OCI-LY1 (cell line): Measurements from ENCODE around the gene HUS1B.

Experiments
- H2AFZ ChIP-seq: fragments of 200-600 bp; sonication (generic), shearing (Covaris generic); 2 replicates; pipeline ENCODE4 v1.6.0; 2014; ENCODE audit warnings: antibody characterized with exemption, mild to moderate bottlenecking, low read length
- H3F3A ChIP-seq: fragments of 200-600 bp; sonication (generic), shearing (Covaris generic); 2 replicates; pipeline ENCODE4 v1.6.0; 2014; ENCODE audit warnings: mild to moderate bottlenecking, antibody characterized with exemption, low read length, moderate library complexity; ENCODE audit not compliant: insufficient read depth
- H3K27ac ChIP-seq: fragments of 200-600 bp; sonication (generic); 2 replicates; pipeline ENCODE4 v1.5.1; 2014; ENCODE audit warnings: low read length, mixed run types, mild to moderate bottlenecking, low read depth; ENCODE audit not compliant: poor library complexity, severe bottlenecking
- H3K27me3 ChIP-seq: fragments of 200-600 bp; sonication (generic); 2 replicates; pipeline ENCODE4 v1.6.0; 2014; ENCODE audit warnings: antibody characterized with exemption, mild to moderate bottlenecking, low read length, moderate library complexity; ENCODE audit not compliant: insufficient read depth
- H3K36me3 ChIP-seq: fragments of 200-600 bp; sonication (generic); 2 replicates; pipeline ENCODE4 v1.6.1; 2014; ENCODE audit warnings: mild to moderate bottlenecking, antibody characterized with exemption, low read length, moderate library complexity, mixed read lengths; ENCODE audit not compliant: insufficient read depth
- H3K4me1 ChIP-seq: fragments of 200-600 bp; sonication (generic); 2 replicates; pipeline ENCODE4 v1.5.1; 2014; ENCODE audit warnings: mild to moderate bottlenecking, low read length, moderate library complexity; ENCODE audit not compliant: insufficient read depth, severe bottlenecking
- H3K4me2 ChIP-seq: fragments of 200-600 bp; sonication (generic), shearing (Covaris generic); 2 replicates; pipeline ENCODE4 v1.6.1; 2014; ENCODE audit warnings: low read length
- H3K4me3 ChIP-seq: fragments of 200-600 bp; sonication (generic); 2 replicates; pipeline ENCODE4 v1.5.1; 2014; ENCODE audit warnings: low read length, low read depth, mild to moderate bottlenecking, mixed read lengths; ENCODE audit not compliant: poor library complexity, severe bottlenecking
- H3K79me2 ChIP-seq: fragments of 200-600 bp; shearing (Covaris generic); 2 replicates; pipeline ENCODE4 v1.6.1; 2016; ENCODE audit warnings: mixed run types, low read length, mixed read lengths; ENCODE audit not compliant: insufficient read depth
- H3K9ac ChIP-seq: fragments of 200-600 bp; sonication (generic), shearing (Covaris generic); 2 replicates; pipeline ENCODE4 v1.6.1; 2014; ENCODE audit warnings: mild to moderate bottlenecking, low read length, mixed read lengths
- H3K9me2 ChIP-seq: fragments of 200-600 bp; sonication (generic), shearing (Covaris generic); 2 replicates; pipeline ENCODE4 v1.6.1; 2014; ENCODE audit warnings: low read depth, mild to moderate bottlenecking, low read length, mixed read lengths
- H3K9me3 ChIP-seq: fragments of 200-600 bp; shearing (Covaris generic); 2 replicates; pipeline ENCODE4 v1.6.1; 2014; ENCODE audit warnings: low read length, mixed read lengths
- H4K20me1 ChIP-seq: fragments of 200-600 bp; sonication (generic), shearing (Covaris generic); 2 replicates; pipeline ENCODE4 v1.6.0; 2016; ENCODE audit warnings: mild to moderate bottlenecking, low read length; ENCODE audit not compliant: insufficient read depth
- CTCF ChIP-seq: fragments of 200-600 bp; sonication (generic), shearing (Covaris generic); IDR thresholded peaks from 2 replicates; pipeline ENCODE4 v1.5.1; 2017; ENCODE audit warnings: mild to moderate bottlenecking, antibody characterized with exemption, low read length, moderate library complexity, mixed read lengths
- EZH2 ChIP-seq: fragments of 200-600 bp; sonication (generic), shearing (Covaris generic); IDR thresholded peaks from 2 replicates; pipeline ENCODE4 v1.8.0; 2017; ENCODE audit warnings: borderline replicate concordance, mixed run types, mild to moderate bottlenecking, antibody characterized with exemption, low read length, moderate library complexity, mixed read lengths

HUS1B gene

GRCh38 chr6:704046-704445 is 47.1 kb upstream of the HUS1B start:
- H3K36me3 ChIP-seq = no peaks in the 10 kb centered on the region
- H3K27me3 ChIP-seq = no peaks in the 10 kb centered on the region
- TF ChIP-seq EZH2 (no peak), CTCF (no peak)
- H3F3A ChIP-seq = no peaks in the 10 kb centered on the region
- no peaks in the 10 kb centered on the region for H3K79me2 ChIP-seq
- no peaks in the 10 kb centered on the region for H3K9me3 ChIP-seq
- no peak overlapping the region for H3K4me2 ChIP-seq
- no peaks in the 10 kb centered on the region for H3K9me2 ChIP-seq
- no peak overlapping the region for H2AFZ ChIP-seq
- no peaks in the 10 kb centered on the region for H3K4me1 ChIP-seq
- H3K27ac ChIP-seq = no peak overlapping the region
- no peak overlapping the region for H3K9ac ChIP-seq
- H4K20me1 ChIP-seq = no peaks in the 10 kb centered on the region
- no peak overlapping the region for H3K4me3 ChIP-seq

- Histone ChIP-seq H2AFZ (no peak overlapping the region), H3K9ac (no peak overlapping the region), H3K9me3 (no peaks in the 10 kb centered on the region), H3K27ac (no peak overlapping the region), H3K9me2 (no peaks in the 10 kb centered on the region), H3F3A (no peaks in the 10 kb centered on the region), H3K36me3 (no peaks in the 10 kb centered on the region), H3K27me3 (no peaks in the 10 kb centered on the region), H3K4me1 (no peaks in the 10 kb centered on the region), H3K4me3 (no peak overlapping the region), H3K4me2 (no peak overlapping the region), H3K79me2 (no peaks in the 10 kb centered on the region), H4K20me1 (no peaks in the 10 kb centered on the region)
- TF ChIP-seq EZH2 (no peak), CTCF (no peak)
Observed at GRCh38 chr6:703552-703951, 46.7 kb upstream of the HUS1B start.

GRCh38 chr6:701700-702479 is 45.0 kb upstream of the HUS1B start:
- no peak overlapping the region for H3K9ac ChIP-seq
- no peak overlapping the region for H3K27ac ChIP-seq
- H3K4me3 ChIP-seq = no peak overlapping the region
- H3K79me2 ChIP-seq = no peaks in the 10 kb centered on the region
- TF ChIP-seq EZH2 = no peak
- peak; percentile 30; the same call in 1 of the 2 replicates for TF ChIP-seq CTCF
- no peaks in the 10 kb centered on the region for H3K4me1 ChIP-seq
- H2AFZ ChIP-seq = no peak overlapping the region
- no peaks in the 10 kb centered on the region for H4K20me1 ChIP-seq
- no peak overlapping the region for H3K4me2 ChIP-seq
- H3K36me3 ChIP-seq = no peaks in the 10 kb centered on the region
- no peaks in the 10 kb centered on the region for H3K27me3 ChIP-seq
- H3F3A ChIP-seq = no peaks in the 10 kb centered on the region
- no peaks in the 10 kb centered on the region for H3K9me3 ChIP-seq
- no peaks in the 10 kb centered on the region for H3K9me2 ChIP-seq
